ENCODE results near the gene PDE4D. TPM values are rescaled to one million over a fixed set of nuclear protein-coding genes. Genes with fewer than 3 reads are reported as not detected.

PDE4D gene
- total RNA-seq, 1 experiment from 2014 or later: 61.2 TPM

- H3K79me2 ChIP-seq (ENCODE audit: low read length): no peaks in the 10 kb centered on the region
- H3K4me2 ChIP-seq (ENCODE audit: low read depth, low read length, poor library complexity, severe bottlenecking): no peak overlapping the region
- H3K9ac ChIP-seq (ENCODE audit: low read length): no peak overlapping the region
- H3K36me3 ChIP-seq (ENCODE audit: insufficient read depth, low read length): no peaks in the 10 kb centered on the region
- H3K27ac ChIP-seq (ENCODE audit: low read length): no peak overlapping the region
- DNase-seq: no peak
- H4K20me1 ChIP-seq (ENCODE audit: insufficient read depth, low read depth, low read length): peaks cover 7% of the 10 kb centered on the region; the same call in 1 of the 2 replicates
- H3K9me3 ChIP-seq (ENCODE audit: low read length): no peaks in the 10 kb centered on the region
- no peaks in the 10 kb centered on the region for H3K9me2 ChIP-seq (replicated peaks; ENCODE audit: insufficient read depth, low read length)
- no peaks in the 10 kb centered on the region for H3K27me3 ChIP-seq (ENCODE audit: low read length)
- no peak overlapping the region for H2AFZ ChIP-seq (ENCODE audit: low read length)
- no peaks in the 10 kb centered on the region for H3K4me1 ChIP-seq (ENCODE audit: low read length)
- H3K4me3 ChIP-seq (ENCODE audit: low read length): no peak overlapping the region
Measured at GRCh38 chr5:59792983-59793585, 100.4 kb downstream of the PDE4D start.

GRCh38 chr5:59791617-59792016, 101.9 kb downstream of the PDE4D start:
- H3K9me3 ChIP-seq (ENCODE audit: low read length): no peaks in the 10 kb centered on the region
- no peaks in the 10 kb centered on the region for H3K79me2 ChIP-seq (ENCODE audit: low read length)
- no peak overlapping the region for H3K27ac ChIP-seq (ENCODE audit: low read length)
- H2AFZ ChIP-seq (ENCODE audit: low read length): no peak overlapping the region
- H3K4me3 ChIP-seq (ENCODE audit: low read length): no peak overlapping the region
- H3K4me2 ChIP-seq (ENCODE audit: low read depth, low read length, poor library complexity, severe bottlenecking): no peak overlapping the region
- H3K36me3 ChIP-seq (ENCODE audit: insufficient read depth, low read length): no peaks in the 10 kb centered on the region
- no peaks in the 10 kb centered on the region for H3K4me1 ChIP-seq (ENCODE audit: low read length)
- no peak overlapping the region for H3K9ac ChIP-seq (ENCODE audit: low read length)
- no peaks in the 10 kb centered on the region for H3K27me3 ChIP-seq (ENCODE audit: low read length)
- H3K9me2 ChIP-seq (replicated peaks; ENCODE audit: insufficient read depth, low read length): no peaks in the 10 kb centered on the region
- 0 out of 2 replicates have a peak, but pooled peaks cover 3% of the 10 kb centered on the region for H4K20me1 ChIP-seq (ENCODE audit: insufficient read depth, low read depth, low read length)
- DNase-seq: no peak

GRCh38 chr5:59790776-59791475, 102.6 kb downstream of the PDE4D start:
- Histone ChIP-seq H4K20me1 (ENCODE audit: insufficient read depth, low read depth, low read length) (0 out of 2 replicates have a peak, but pooled peaks cover 3% of the 10 kb centered on the region), H3K27me3 (ENCODE audit: low read length) (no peaks in the 10 kb centered on the region), H3K9me3 (ENCODE audit: low read length) (no peaks in the 10 kb centered on the region), H3K27ac (ENCODE audit: low read length) (no peak overlapping the region), H3K79me2 (ENCODE audit: low read length) (no peaks in the 10 kb centered on the region), H2AFZ (ENCODE audit: low read length) (no peak overlapping the region), H3K36me3 (ENCODE audit: insufficient read depth, low read length) (no peaks in the 10 kb centered on the region), H3K9me2 (replicated peaks; ENCODE audit: insufficient read depth, low read length) (no peaks in the 10 kb centered on the region), H3K4me1 (ENCODE audit: low read length) (no peaks in the 10 kb centered on the region), H3K9ac (ENCODE audit: low read length) (no peak overlapping the region), H3K4me2 (ENCODE audit: low read depth, low read length, poor library complexity, severe bottlenecking) (no peak overlapping the region), H3K4me3 (ENCODE audit: low read length) (no peak overlapping the region)
- DNase-seq: no peak

GRCh38 chr5:59790376-59790775, 103.2 kb downstream of the PDE4D start:
- Histone ChIP-seq H3K9me2 (replicated peaks; ENCODE audit: insufficient read depth, low read length) (no peaks in the 10 kb centered on the region), H3K4me2 (ENCODE audit: low read depth, low read length, poor library complexity, severe bottlenecking) (no peak overlapping the region), H3K4me1 (ENCODE audit: low read length) (no peaks in the 10 kb centered on the region), H3K36me3 (ENCODE audit: insufficient read depth, low read length) (no peaks in the 10 kb centered on the region), H3K9me3 (ENCODE audit: low read length) (no peaks in the 10 kb centered on the region), H3K27ac (ENCODE audit: low read length) (no peak overlapping the region), H3K4me3 (ENCODE audit: low read length) (no peak overlapping the region), H4K20me1 (ENCODE audit: insufficient read depth, low read depth, low read length) (0 out of 2 replicates have a peak, but pooled peaks cover 3% of the 10 kb centered on the region), H3K9ac (ENCODE audit: low read length) (no peak overlapping the region), H3K27me3 (ENCODE audit: low read length) (no peaks in the 10 kb centered on the region), H2AFZ (ENCODE audit: low read length) (no peak overlapping the region), H3K79me2 (ENCODE audit: low read length) (no peaks in the 10 kb centered on the region)
- DNase-seq: no peak

- 0 out of 2 replicates have a peak, but pooled peaks cover 3% of the 10 kb centered on the region for H4K20me1 ChIP-seq (ENCODE audit: insufficient read depth, low read depth, low read length)
- no peak overlapping the region for H3K4me2 ChIP-seq (ENCODE audit: low read depth, low read length, poor library complexity, severe bottlenecking)
- no peaks in the 10 kb centered on the region for H3K4me1 ChIP-seq (ENCODE audit: low read length)
- no peak overlapping the region for H3K4me3 ChIP-seq (ENCODE audit: low read length)
- no peaks in the 10 kb centered on the region for H3K79me2 ChIP-seq (ENCODE audit: low read length)
- H3K9me3 ChIP-seq (ENCODE audit: low read length): no peaks in the 10 kb centered on the region
- H2AFZ ChIP-seq (ENCODE audit: low read length): no peak overlapping the region
- DNase-seq: no peak
- H3K9me2 ChIP-seq (replicated peaks; ENCODE audit: insufficient read depth, low read length): no peaks in the 10 kb centered on the region
- no peak overlapping the region for H3K9ac ChIP-seq (ENCODE audit: low read length)
- no peak overlapping the region for H3K27ac ChIP-seq (ENCODE audit: low read length)
- H3K27me3 ChIP-seq (ENCODE audit: low read length): no peaks in the 10 kb centered on the region
- no peaks in the 10 kb centered on the region for H3K36me3 ChIP-seq (ENCODE audit: insufficient read depth, low read length)
Measured at GRCh38 chr5:59789894-59790293, 103.6 kb downstream of the PDE4D start.

- Histone ChIP-seq H4K20me1 (ENCODE audit: insufficient read depth, low read depth, low read length) (0 out of 2 replicates have a peak, but pooled peaks cover 3% of the 10 kb centered on the region), H3K27ac (ENCODE audit: low read length) (no peak overlapping the region), H2AFZ (ENCODE audit: low read length) (no peak overlapping the region), H3K9me2 (replicated peaks; ENCODE audit: insufficient read depth, low read length) (no peaks in the 10 kb centered on the region), H3K79me2 (ENCODE audit: low read length) (no peaks in the 10 kb centered on the region), H3K36me3 (ENCODE audit: insufficient read depth, low read length) (no peaks in the 10 kb centered on the region), H3K4me3 (ENCODE audit: low read length) (no peak overlapping the region), H3K9ac (ENCODE audit: low read length) (no peak overlapping the region), H3K9me3 (ENCODE audit: low read length) (no peaks in the 10 kb centered on the region), H3K4me2 (ENCODE audit: low read depth, low read length, poor library complexity, severe bottlenecking) (no peak overlapping the region), H3K4me1 (ENCODE audit: low read length) (no peaks in the 10 kb centered on the region), H3K27me3 (ENCODE audit: low read length) (no peaks in the 10 kb centered on the region)
- DNase-seq: no peak
Measured at GRCh38 chr5:59789197-59789596, 104.3 kb downstream of the PDE4D start.

GRCh38 chr5:59786334-59786805, 107.2 kb downstream of the PDE4D start:
- Histone ChIP-seq H3K4me1 (ENCODE audit: low read length) (no peaks in the 10 kb centered on the region), H3K27me3 (ENCODE audit: low read length) (no peaks in the 10 kb centered on the region), H3K79me2 (ENCODE audit: low read length) (no peaks in the 10 kb centered on the region), H3K4me2 (ENCODE audit: low read depth, low read length, poor library complexity, severe bottlenecking) (no peak overlapping the region), H3K9me3 (ENCODE audit: low read length) (no peaks in the 10 kb centered on the region), H3K9ac (ENCODE audit: low read length) (no peak overlapping the region), H4K20me1 (ENCODE audit: insufficient read depth, low read depth, low read length) (0 out of 2 replicates have a peak, but pooled peaks cover 3% of the 10 kb centered on the region), H3K27ac (ENCODE audit: low read length) (no peak overlapping the region), H3K9me2 (replicated peaks; ENCODE audit: insufficient read depth, low read length) (no peaks in the 10 kb centered on the region), H3K36me3 (ENCODE audit: insufficient read depth, low read length) (no peaks in the 10 kb centered on the region), H2AFZ (ENCODE audit: low read length) (no peak overlapping the region), H3K4me3 (ENCODE audit: low read length) (no peak overlapping the region)
- DNase-seq: no peak

- Histone ChIP-seq H3K9me2 (replicated peaks; ENCODE audit: insufficient read depth, low read length) (no peaks in the 10 kb centered on the region), H3K27me3 (ENCODE audit: low read length) (no peaks in the 10 kb centered on the region), H3K9ac (ENCODE audit: low read length) (no peak overlapping the region), H3K9me3 (ENCODE audit: low read length) (no peaks in the 10 kb centered on the region), H3K36me3 (ENCODE audit: insufficient read depth, low read length) (no peaks in the 10 kb centered on the region), H3K4me1 (ENCODE audit: low read length) (no peaks in the 10 kb centered on the region), H3K79me2 (ENCODE audit: low read length) (no peaks in the 10 kb centered on the region), H4K20me1 (ENCODE audit: insufficient read depth, low read depth, low read length) (0 out of 2 replicates have a peak, but pooled peaks cover 3% of the 10 kb centered on the region), H3K4me2 (ENCODE audit: low read depth, low read length, poor library complexity, severe bottlenecking) (no peak overlapping the region), H2AFZ (ENCODE audit: low read length) (no peak overlapping the region), H3K4me3 (ENCODE audit: low read length) (no peak overlapping the region), H3K27ac (ENCODE audit: low read length) (no peak overlapping the region)
- no peak for DNase-seq
Measured at GRCh38 chr5:59785676-59786333, 107.7 kb downstream of the PDE4D start.

All from Karpas-422 (cell line).